ENCODE data around the gene SERINC5.

SERINC5 gene

DNA sequence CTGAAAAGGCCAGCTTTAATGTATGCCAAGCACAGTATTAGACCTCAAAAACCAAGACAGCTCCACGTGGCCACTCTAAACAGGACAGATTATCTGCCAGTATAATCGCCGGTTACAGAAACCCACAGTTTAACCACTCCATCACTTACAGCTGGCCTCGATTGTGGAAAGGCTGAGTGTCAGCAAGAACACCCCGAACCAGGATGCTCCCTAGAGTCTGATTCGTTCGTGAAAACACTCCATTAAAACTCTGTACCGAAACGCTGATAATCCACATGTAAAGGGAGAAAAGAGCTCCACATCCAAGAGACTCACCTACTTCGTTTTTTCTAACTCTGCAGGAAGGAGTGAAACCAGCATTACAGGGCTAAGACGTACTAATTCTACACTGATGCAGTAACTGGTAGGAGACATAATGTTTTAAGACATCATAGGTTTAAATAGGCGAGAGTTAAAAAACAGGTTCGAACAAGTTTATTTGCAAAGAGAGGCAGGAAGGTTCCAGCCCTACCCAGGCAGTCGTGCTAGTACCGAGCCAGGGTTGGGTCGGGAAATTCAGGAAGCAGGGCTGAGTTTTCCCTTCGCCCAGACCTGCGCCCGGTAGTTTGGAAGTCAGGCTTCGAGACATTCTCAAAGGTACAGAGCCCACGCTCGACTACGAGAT is 949 bp downstream of the SERINC5 start:
- DNase-seq (ENCODE audit: low spot score) = peak; percentile 49

DNA sequence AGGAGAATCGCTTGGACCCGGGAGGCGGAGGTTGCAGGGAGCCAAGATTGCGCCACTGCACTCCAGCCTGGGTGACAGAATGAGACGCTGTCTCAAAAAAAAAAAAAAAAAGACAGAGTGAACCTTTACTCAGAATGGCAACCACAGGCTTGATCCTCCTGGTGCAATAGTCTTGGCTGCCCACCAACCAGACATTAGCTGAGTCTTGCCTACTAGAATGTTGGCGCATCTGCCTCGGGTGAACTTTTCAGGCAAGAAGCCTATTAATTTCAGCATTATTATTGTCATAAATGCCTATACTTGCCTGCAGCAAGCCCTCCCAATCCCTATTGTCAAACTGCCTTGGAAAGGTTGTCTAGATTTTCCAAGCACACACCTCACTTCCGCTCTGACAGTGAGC is 4.2 kb downstream of the SERINC5 start:
- DNase-seq (ENCODE audit: low spot score) = no peak

DNA sequence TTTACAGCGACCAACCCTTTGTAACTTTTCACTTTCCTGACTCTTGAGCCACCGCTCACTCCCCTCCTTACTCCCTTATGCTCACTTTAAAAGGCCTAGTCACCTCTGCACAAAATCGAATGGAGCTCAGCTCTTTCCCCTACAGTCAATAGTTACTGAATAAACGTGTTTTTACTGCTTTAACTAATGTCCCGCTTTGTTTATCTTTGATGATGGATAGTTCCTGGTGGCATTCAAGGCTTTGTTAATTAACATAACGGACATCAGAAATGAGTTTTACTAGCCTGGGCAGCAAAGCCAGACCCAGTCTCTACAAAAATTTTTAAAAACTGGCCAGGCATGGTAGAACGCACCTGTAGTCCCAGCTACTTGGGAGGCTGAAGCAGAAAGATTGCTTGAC is 5.0 kb downstream of the SERINC5 start:
- no peak for DNase-seq (ENCODE audit: low spot score)

DNA sequence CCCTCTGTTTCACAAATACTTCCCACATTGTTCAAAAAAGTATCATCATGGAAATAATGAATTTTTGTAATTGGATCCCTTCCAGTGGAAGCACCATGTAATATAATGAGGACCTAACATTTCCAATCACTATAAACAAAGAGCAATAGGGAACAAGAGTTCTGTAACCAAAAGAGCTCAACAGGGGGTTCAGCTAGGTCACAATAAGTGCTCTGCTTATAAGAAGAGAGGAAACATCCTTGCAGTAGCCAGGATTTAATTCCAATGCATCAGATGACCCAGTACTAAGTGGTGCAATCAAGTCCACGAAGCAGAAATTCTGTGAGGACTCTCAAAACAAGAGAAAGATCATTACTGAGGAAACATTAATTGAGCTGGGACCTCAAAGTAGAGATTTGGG is 5.9 kb downstream of the SERINC5 start:
- no peak for DNase-seq (ENCODE audit: low spot score)

DNA sequence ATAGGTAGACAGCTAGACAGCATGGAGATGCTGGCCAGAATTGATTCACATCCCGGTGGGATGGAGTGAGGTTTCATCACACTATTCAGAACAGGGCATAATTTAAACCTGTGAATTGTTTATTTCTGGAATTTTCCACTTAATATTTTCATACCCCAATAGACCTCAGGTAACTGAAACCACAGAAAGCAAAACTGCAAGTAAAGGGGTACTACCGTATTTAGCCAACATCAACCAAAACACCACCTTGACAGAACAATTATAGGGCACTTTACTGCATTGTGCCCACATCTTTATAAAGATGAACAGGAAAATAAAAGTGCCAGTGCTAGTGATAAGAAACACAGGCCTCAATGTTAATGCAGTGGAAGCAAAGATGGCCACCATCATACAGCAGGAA is 7.5 kb downstream of the SERINC5 start:
- no peak for DNase-seq (ENCODE audit: low spot score)

DNA sequence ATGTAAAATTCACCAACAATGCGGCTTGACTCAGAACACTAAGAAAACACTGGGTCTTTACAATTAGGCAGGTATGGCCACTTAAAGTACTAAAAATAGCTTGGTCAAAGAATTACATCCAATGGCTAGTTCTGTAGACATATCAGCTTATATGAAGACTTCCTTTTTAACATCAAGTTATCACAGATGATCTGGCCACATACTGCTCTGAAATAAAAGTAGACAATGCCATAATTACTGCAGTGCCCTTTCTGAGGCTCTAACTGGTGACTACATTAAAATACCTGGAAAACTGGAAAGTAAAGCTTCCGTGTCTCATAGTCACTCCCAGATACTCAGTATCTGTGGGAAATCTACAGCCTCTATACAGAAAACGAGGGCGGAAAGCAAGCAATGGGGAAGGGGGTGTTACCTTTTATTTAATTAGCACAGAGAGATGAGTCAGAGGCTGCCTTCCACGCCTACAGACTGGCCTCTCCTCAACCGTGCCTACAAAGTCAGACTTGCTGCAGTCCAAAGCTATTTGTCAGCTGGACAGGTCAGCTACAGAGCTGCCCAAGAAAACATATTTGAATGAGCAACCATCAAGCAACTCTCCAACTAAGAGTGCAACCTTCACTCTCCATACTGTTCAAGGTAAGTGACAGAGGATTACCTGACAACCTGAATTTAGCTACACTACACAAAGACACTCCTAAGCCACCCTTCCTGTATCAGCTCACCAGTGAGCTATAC is 8.7 kb downstream of the SERINC5 start:
- peak; percentile 95 for DNase-seq (ENCODE audit: low spot score)

DNA sequence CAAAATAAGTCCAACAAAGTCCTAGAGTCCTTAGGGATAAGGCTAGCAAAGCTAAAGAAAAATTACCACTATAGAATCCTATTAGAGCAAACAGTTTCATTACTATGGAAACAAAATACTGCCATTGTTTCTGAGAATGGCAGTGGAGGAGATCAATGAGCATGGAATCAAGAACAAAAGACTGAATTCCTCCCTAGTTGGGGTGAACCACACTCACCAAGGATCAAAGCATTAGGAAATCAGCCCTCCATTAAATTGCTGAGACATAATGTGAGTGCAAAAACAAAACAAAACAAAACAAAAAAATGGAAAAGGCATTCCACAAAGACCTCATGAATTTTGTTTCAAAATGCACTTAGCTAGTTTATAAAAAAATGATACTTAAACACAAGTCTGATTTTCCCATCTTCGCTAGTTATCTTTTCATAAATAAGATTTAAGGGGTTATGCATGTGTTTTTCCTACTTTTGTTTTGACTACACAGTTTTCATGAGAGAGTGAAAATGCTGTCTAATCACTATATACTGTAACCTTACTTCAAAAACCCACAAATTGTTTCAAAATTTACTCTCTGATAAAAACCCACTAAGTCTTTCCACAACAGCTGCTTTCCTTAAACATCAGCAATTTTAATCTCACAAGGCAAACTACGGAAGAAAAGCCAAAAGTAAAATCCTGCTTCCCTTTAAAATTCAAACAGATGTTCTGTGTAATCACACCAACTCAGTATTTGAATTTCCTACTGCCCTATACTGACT is 9.7 kb downstream of the SERINC5 start:
- DNase-seq (ENCODE audit: low spot score) = no peak

DNA sequence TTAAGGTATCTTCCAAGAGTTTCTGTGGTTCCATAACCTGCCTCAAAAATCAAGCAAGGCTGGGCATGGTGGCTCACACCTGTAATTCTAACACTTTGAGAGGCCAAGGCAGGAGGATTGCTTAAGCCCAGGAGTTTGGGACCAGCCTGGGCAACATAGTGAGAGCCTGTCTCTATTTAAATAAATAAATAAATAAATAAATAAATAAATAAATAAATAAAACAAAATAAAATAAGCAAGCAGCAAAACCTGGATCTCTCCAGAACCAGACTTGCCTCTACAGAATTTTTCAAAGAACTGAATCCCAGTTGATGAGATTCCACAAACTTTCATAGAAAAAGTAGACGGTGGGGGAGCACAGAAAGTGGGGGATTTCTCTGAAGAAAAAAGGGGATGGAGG is 12.3 kb downstream of the SERINC5 start:
- no peak for DNase-seq (ENCODE audit: low spot score)

DNA sequence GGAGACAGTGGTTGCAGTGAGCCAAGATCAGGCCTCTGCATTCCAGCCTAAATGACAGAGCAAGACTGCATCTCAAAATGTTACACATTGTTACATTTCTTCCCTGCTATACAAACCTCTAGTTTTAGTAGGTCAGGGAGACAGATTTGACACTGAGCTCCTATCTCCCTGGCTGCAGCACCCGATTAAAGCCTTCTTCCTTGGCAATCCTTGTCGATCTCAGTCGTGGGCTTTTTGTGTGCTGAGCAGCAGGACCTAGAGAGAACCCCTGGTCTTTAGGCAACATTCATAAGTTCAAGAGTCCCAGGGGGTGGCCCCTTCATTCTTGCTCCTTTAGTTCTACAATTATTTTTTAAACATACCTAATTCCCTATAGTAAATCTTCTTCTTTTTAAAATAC is 13.0 kb downstream of the SERINC5 start:
- DNase-seq (ENCODE audit: low spot score) = no peak

DNA sequence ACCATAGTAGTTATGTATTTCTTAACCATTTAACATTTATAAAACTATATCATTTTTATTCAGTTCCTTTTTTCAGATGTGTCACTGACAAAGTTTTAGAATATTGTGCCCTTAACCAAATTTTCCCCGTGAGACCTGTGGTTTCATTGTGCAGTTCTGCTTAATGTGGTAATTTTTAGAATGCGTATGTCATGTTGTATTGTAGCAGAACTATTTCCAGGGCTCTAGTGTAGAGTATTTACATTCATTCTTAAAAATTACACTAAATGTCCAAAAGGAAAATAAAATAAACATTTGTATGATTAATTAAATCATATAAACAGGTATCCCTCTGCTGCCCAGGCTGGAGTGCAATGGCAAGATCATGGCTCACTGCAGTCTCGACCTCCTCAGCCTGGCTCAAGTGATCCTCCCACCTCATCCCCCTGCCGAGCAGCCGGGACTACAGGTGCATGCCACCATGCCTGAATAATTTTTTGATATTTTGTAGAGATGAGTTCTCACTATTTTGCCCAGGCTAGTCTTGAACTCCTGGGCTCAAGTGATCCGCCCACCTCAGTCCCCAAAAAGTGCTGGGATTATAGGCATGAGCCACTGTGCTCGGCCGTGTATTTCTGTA is 15.4 kb downstream of the SERINC5 start:
- DNase-seq (ENCODE audit: low spot score) = no peak

DNA sequence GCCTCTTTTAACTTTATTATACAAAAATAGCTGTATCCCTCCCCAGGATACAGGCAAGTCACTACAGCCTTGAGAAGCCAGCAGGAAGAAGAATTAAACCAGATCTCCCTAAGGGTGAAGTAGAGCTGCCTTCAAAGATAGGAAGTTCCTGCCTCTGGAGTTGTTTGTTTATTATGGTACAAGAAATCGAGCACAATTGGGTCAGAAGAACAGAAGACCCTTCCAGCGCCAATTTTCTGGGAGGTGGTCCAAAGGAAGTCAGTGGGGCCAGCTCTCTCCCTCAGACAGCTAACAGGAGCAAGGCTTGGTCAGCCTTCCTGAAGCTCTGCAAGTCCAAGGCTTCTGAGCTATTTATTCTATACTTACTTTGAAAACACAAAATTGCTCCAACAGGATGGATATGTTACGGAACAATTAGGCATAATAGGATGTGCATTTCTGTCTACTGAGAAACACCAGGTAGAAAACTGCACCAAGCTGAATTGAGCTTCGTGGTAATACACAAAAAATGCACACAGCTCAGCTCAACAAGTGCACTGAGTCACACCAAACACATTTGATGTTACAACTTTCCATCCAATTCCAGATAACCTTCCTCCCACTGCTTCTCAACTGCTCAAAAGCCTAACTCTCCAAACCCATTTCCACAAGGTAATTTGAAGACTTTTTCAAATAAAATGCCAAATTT is 16.0 kb downstream of the SERINC5 start:
- DNase-seq (ENCODE audit: low spot score) = no peak

DNA sequence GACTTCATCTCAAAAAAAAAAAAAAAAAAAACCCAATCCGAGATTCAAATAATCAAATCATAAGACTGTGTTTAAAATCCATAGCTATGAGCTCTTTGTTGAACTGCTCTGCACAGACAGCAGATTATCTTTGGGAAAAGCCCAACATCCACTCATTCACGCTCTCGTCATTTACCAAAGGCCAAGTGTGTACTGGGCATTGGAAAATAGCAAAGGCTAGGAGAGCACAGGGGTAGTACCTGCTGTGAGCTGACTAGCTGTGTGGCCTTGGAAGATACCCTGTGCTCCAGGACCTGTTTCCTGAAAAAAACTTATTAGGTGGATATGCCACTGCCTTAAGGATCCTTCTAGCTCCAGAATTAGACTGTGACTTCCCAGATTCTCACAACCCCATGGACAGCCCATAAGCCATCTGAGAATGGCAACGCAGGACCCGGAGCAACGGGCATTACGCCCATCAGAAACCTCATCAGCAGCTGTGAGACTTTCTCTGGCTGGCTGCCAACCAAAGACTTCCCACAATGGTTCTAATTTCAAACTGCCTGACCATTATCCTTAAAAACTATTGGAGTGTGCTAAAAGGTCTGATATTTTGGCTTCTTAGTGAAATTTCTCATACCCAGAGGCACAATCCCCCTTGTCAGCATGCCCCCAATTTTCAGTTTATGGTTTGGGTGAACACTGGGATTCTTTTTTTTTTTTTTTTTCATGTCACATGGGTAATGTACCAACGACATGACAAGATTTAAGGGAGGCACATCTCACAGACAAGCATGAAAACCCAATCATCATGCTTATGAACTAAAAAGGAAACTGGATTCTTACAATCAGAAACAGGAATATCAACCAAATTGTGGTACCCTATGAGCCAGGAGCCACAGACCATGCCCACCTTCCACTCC is 16.8 kb downstream of the SERINC5 start:
- DNase-seq (ENCODE audit: low spot score) = no peak

DNA sequence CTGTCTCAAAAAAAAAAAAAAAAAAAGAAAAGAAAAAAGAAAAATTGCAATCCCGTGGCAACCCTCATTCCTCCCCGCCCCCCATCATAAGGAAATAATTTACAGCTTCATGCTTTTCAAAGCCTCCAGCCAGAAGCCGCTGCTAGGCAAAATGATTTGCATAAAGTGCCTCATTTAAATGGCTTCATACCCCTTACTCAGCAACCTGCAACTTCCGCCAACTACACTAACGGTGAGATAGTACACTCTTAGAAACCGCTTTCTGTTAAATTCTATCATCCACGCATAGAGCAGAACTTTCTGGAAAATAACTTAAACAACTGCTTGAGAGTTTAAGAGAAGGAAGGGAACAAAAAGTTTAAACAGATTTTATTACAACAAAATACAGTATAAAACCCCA is 17.8 kb downstream of the SERINC5 start:
- no peak for DNase-seq (ENCODE audit: low spot score)

DNA sequence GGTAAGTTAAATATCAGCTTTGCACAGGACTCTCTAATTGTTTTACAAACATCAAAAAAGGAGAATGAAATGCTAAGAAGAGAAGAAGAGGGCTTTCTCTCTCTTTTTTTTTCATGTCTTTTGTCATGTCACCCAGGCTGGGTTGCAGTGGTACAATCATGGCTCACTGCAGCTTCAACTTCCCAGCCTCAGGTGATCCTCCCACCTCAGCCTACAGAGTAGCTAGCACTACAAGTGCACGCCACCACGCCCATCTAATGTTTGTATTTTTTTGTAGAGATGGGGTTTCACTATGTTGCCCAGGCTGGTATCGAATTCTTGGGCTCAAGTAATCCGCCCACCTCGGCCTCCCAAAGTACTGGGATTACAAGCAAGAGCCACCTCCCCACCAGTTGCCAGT is 18.6 kb downstream of the SERINC5 start:
- DNase-seq (ENCODE audit: low spot score) = no peak

DNA sequence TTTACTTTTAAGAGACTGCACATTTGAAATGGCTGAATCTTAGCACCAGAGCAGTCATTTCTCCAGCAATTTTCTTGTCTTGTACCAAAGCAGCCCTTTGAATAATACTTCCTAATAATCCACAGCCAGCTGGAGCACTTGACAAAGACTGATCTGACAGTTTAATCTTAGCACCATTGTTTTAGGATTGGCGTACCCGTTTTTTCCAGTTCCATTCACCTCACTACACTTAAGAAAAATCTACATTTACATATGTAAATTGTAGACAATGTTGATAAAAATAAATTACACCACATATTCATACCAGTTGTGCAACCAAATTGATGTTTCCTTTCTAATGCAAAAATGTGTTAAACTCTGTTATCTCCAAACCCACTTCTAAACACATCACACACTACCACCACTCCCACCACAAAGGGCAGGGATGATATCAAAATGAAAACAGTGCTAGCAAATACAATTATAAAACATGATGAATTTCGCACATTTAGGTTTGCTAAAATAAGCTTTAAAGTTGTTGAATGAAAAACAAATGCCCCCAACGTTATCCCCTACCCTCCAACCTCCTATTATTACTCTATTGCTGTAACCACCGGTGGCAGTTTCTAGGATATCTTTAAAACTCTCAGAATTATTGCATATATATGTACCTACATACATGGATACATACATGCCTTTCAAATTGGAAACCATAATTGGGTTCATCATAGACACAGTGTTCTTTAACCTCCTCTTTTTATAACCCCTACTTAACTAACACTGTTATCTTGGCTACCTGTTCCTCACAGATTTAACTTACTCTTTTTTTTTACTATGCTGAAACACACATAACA is 21.5 kb downstream of the SERINC5 start:
- DNase-seq (ENCODE audit: low spot score) = no peak

DNA sequence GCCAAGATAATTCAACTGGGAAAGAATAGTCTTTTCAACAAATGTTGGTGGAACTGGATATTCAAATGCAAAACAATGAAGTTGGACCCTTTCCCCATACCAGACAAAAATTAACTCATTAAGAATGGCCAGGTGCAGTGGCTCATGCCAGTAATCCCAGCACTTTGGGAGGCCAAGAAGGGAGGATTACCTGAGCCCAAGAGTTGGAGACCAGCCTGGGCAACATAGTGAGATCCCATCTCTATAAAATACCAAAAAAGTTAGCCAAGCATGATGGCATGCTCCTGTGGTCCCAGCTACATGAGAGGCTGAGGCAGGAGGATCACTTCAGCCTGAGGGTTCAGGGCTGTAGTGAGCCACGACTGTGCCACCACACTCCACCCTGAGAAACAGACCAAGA is 24.2 kb downstream of the SERINC5 start:
- DNase-seq (ENCODE audit: low spot score) = no peak

DNA sequence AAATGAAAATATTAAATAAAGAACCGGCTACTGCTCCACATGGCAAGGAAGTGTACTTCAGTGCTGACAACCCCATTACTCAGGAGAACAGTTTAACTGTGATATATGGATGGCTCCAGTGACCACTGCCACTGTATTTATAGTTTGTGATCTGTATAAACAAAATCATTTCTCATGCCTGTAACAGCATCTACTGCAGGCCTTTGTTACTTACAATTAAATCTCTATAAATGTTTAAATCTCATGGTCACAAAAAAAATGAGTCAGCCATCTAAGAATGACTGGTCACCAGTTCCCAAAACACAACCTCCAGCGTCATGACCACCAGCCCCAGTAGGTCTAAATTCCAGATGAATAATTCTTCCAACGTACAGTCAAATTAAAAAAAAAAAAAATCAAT is 24.6 kb downstream of the SERINC5 start:
- peak; percentile 28 for DNase-seq (ENCODE audit: low spot score)

DNA sequence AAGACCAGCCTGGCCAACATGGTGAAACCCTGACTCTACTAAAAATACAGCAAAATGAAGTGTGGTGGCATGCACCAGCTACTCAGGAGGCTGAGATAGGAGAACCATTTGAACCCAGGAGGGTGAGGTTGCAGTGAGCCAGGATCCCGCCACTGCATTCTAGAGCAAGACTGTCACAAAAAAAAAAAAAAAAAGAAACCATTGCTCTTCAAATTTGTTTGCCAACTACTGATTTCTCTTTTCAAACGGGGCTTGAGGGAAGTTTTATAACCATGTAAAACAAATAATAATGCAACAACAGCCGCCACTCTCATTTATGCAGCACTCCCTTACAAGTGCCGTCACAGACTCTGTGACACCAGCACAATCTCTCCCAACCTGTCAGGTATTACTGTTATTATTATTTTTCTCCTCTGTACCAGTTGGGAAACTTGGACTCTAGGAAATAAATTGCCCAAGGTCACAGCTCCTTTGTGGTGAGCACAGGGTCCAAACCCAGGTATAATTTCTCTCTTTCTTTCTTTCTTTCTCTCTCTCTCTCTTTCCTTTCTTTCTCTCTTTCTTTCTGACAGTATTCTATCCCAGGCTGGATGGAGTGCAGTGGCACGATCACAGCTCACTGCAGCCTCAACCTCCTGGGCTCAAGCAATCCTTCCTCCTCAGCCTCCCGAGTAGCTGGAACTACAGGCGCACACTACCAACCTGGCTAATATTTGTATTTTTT is 25.4 kb downstream of the SERINC5 start:
- DNase-seq (ENCODE audit: low spot score) = no peak

DNA sequence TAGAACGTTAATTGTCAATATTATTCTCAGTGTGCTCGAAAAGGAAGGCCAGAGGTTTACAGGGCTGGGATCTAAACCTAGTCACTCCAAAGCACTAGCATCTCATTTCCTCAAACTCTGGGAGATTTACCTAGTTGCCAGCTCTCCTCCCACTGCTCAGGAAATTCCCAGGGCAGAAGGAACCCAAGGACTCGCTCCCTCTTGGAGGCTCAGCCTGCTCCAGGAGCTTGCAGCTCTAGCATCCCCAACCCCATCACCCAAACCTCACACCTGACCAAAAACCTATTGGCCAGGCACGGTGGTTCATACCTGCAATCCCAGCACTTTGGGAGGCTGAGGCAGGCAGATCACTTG is 26.0 kb downstream of the SERINC5 start:
- no peak for DNase-seq (ENCODE audit: low spot score)

Measured in RKO (cell line).